ENCODE results near the gene BPGM.
"Not testable (repeated sequence)": the region's sequence is repeated elsewhere in the genome, so short reads cannot be mapped to it uniquely, and the experiment has no call there.

The BPGM gene

GRCh38 chr7:134665045-134665444 lies 18.4 kb downstream of the BPGM start:
- not testable (repeated sequence) for DNase-seq (ENCODE audit: low read depth)

GRCh38 chr7:134667899-134668298 lies 21.2 kb downstream of the BPGM start:
- no peak for DNase-seq (ENCODE audit: low read depth)

- DNase-seq (ENCODE audit: low read depth): no peak
These were observed 22.7 kb downstream of the BPGM start for GRCh38 chr7:134669388-134669787.

- DNase-seq (ENCODE audit: low read depth): no peak
These were observed 23.3 kb downstream of the BPGM start for GRCh38 chr7:134669845-134670373.

DNA sequence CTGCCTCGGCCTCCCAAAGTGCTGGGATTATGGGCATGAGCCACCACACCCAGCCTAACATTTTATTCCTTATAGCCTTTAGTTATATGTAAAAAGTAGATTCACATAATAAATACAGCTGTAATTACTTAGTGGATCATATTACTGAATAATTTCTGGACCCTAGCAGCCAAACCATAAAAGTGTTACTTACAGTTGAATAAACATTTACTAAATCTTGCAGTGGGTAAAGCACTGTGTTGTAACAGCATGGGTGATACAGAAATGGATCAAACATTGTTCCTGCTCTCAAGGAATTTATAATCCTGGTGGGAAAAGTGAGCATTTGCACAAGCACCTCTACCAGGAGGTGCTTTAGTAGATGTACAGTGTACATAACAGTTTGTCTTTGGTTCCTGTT lies 25.0 kb downstream of the BPGM start:
- no peak for DNase-seq (ENCODE audit: low read depth)

DNA sequence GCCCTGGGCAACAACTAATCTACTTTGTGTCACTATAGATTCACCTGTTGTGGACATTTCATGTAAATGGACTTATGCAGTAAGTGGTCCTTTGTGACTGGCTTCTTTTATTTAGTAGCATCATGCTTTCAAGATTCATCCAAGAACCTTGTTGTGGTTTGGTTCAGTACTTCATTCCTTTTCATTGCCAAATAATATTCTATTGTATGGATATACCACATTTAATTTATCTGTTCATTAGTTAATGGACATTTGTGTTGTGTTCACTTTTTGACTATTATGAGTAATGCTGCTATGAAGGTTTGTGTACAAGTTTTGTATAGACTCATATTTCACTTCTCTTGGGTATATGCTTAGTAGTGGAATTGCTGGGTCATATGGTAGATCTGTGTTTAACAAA lies 27.8 kb downstream of the BPGM start:
- no peak for DNase-seq (ENCODE audit: low read depth)

DNA sequence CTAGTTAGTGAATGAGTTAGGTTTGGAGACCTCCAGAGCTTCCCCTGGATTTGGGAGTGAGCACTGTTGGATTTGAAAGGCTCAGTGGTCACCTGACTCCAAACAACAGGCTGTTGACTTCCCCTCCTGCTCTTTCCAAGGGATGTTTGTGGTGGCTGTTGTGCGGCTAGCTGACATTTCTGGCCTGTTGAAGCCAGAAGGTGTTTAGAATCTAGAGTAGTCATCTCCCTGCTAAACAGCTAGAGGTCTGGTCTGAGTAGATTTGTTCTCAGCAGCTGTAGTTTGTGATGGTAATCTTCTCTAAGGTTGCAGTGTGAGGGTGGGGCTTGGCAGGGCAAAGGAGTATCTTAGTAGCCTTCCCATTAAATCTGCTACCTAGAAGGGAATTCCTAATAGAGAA lies 30.1 kb downstream of the BPGM start:
- no peak for DNase-seq (ENCODE audit: low read depth)

- no peak for DNase-seq (ENCODE audit: low read depth)
These were observed 31.5 kb downstream of the BPGM start for GRCh38 chr7:134678115-134678514.

GRCh38 chr7:134679006-134679405 lies 32.4 kb downstream of the BPGM start:
- DNase-seq (ENCODE audit: low read depth): no peak

GRCh38 chr7:134684165-134684564 lies 37.5 kb downstream of the BPGM start:
- DNase-seq (ENCODE audit: low read depth): no peak

DNA sequence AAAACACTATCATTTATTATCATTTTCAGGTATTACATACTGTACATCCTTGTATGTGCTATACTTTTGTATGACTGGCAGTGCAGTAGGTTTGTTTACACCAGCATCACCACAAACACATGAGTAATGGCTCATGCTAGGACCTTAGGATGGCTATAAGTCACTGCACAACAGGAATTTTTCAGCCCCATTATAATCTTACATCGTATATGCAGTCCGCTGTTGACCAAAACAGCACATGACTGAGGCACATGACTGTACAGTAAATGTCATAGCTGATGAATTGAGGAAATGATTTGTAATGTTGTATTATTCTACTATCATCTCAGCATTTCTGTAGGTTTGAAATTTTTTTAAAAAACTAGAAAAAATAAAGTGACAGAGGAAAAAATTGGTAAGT lies 38.6 kb downstream of the BPGM start:
- DNase-seq (ENCODE audit: low read depth): no peak

GRCh38 chr7:134686786-134687185 lies 40.1 kb downstream of the BPGM start:
- DNase-seq (ENCODE audit: low read depth): no peak

DNA sequence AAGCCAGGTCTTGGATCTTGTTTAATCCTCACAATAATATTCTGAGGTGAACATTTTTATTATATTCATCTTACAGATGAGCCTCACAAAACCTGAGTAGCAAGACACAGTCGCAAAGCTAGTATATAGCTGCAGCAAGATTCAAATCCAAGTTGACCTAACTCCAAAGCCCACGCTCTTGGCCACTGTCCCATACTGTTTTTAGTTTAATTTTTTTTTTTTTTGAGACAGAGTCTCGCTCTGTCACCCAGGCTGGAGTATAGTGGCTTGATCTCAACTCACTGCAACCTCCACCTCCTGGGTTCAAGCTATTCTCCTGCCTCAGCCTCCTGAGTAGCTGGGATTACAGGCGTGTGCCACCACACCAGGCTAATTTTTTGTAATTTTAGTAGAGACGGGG lies 42.9 kb downstream of the BPGM start:
- DNase-seq (ENCODE audit: low read depth): not testable (repeated sequence)

- DNase-seq (ENCODE audit: low read depth): no peak
These were observed 43.4 kb downstream of the BPGM start for GRCh38 chr7:134690016-134690415.

- no peak for DNase-seq (ENCODE audit: low read depth)
These were observed 44.2 kb downstream of the BPGM start for GRCh38 chr7:134690614-134691504.

DNA sequence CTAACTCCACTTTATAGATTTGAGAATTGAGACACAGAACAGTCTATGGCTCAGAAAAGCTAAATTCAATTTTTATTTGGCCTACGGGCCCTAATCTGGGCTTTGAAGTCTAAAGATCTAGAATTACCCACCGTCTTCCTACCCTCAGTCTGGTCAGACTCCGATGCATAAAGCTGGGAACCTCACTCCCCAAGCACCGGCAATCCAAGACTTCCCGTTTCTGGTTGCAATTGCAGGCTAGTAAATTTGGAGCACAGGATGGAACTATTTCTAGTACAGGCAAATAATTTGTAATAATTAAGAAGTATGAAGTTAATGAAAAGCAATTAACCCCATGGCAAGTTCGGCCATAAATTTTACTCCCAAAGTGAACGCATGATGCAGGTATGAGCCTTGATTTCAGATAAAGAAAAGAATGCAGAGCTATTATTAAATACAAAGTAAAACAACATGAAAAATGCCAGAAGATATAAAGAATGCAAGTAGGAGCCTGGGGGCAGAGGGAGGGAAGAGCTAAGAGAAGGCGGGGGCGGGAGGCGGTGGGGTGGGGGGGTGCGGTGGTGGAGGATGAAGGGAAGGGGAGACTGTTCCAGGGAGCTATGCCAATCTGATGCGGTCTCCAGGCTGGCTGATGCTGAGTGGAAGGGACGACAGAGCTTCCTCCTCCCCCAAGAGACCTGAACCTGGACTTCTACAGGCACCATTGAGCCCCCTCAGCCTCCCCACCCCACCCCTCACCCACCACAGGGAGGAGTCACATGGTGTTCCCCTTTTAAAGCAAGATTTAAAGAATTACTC lies 45.1 kb downstream of the BPGM start:
- DNase-seq (ENCODE audit: low read depth): no peak

GRCh38 chr7:134692344-134692705 lies 45.7 kb downstream of the BPGM start:
- DNase-seq (ENCODE audit: low read depth): no peak

- no peak for DNase-seq (ENCODE audit: low read depth)
These were observed 46.6 kb downstream of the BPGM start for GRCh38 chr7:134693256-134693655.

- no peak for DNase-seq (ENCODE audit: low read depth)
These were observed 47.6 kb downstream of the BPGM start for GRCh38 chr7:134694299-134694698.

GRCh38 chr7:134694767-134695166 lies 48.1 kb downstream of the BPGM start:
- DNase-seq (ENCODE audit: low read depth): no peak

GRCh38 chr7:134695321-134695860 lies 48.7 kb downstream of the BPGM start:
- DNase-seq (ENCODE audit: low read depth): no peak

DNA sequence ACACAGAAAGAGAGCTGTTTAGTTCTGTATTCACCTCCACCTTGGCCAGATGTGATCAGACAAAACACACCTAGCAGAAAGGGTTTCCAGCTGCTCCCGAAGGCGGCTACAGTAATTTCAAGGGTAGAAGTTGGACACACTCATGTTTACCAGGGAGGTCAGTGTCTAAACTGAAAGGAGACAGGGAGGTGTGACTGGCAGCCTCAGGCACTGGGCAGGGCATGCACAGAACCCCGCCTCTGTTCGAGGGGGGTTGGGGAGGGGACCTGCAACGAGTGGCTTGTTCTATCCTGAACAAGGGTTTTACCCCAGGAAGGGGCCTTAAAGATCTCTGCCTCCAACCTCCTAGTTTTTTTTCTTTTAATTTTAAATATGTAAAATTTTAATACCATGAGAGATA lies 49.6 kb downstream of the BPGM start:
- no peak for DNase-seq (ENCODE audit: low read depth)

Data from CMK (cell line).